Osteocyte (in vitro differentiated cells): ENCODE measurements around the gene LRRC8D. TPM values are rescaled to one million over a fixed set of nuclear protein-coding genes. Genes with fewer than 3 reads are reported as not detected.

Source experiments
- DNase-seq: peaks from one replicate; pipeline ENCODE4 v3.0.0; 2021; ENCODE audit warnings: mixed read lengths; ENCODE audit not compliant: unreplicated experiment; ENCODE audit errors: extremely low spot score
- H3K27ac Mint-ChIP-seq: one replicate; pipeline ENCODE4 v1.8.0; 2021; ENCODE audit warnings: mild to moderate bottlenecking, mixed read lengths; ENCODE audit not compliant: unreplicated experiment
- H3K27me3 Mint-ChIP-seq: one replicate; pipeline ENCODE4 v1.8.0; 2021; ENCODE audit warnings: mixed read lengths; ENCODE audit not compliant: unreplicated experiment
- H3K36me3 Mint-ChIP-seq: one replicate; pipeline ENCODE4 v1.8.0; 2021; ENCODE audit warnings: mixed read lengths; ENCODE audit not compliant: unreplicated experiment
- H3K4me1 Mint-ChIP-seq: one replicate; pipeline ENCODE4 v1.8.0; 2021; ENCODE audit warnings: mixed read lengths; ENCODE audit not compliant: unreplicated experiment
- H3K4me3 Mint-ChIP-seq: one replicate; pipeline ENCODE4 v1.8.0; 2021; ENCODE audit warnings: mild to moderate bottlenecking, moderate library complexity, mixed read lengths; ENCODE audit not compliant: unreplicated experiment
- H3K9me3 Mint-ChIP-seq: one replicate; pipeline ENCODE4 v1.8.0; 2021; ENCODE audit warnings: mixed read lengths; ENCODE audit not compliant: unreplicated experiment
- total RNA-seq: library from RNA; stranded (reverse); gene quantifications from 2 replicates; pipeline ENCODE4 v1.2.1, GENCODE V29; 2021
- TF ChIP-seq, protein P1 (sequence below): fragments of 200-600 bp; sonication (generic); IDR thresholded peaks from 2 replicates; pipeline ENCODE4 v1.5.0; 2021; ENCODE audit warnings: antibody characterized with exemption, mild to moderate bottlenecking, moderate library complexity

LRRC8D gene
- total RNA-seq, 1 donor from 2014 or later: 20.4 TPM

DNA sequence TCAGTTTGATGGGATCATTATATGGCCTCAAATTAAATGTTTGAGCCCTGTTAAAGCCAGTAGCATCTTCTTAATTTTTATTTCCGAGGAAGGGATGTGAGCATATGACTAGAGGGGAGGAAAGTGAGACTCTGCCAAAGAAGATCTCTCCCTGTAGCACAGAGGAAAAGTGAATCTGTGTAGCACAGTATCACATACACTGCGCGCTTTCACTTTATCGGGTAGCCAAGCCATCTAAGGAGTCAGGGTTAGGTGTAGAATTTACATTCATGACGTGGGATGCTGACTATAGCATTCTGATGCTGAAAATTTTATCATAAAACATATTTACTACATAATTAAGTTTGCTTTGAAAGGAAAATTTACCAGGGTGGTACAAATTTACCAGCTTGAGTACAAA, 24.0 kb downstream of the LRRC8D start:
- H3K27ac Mint-ChIP-seq: no peak overlapping the region
- TF ChIP-seq, protein P1, sequence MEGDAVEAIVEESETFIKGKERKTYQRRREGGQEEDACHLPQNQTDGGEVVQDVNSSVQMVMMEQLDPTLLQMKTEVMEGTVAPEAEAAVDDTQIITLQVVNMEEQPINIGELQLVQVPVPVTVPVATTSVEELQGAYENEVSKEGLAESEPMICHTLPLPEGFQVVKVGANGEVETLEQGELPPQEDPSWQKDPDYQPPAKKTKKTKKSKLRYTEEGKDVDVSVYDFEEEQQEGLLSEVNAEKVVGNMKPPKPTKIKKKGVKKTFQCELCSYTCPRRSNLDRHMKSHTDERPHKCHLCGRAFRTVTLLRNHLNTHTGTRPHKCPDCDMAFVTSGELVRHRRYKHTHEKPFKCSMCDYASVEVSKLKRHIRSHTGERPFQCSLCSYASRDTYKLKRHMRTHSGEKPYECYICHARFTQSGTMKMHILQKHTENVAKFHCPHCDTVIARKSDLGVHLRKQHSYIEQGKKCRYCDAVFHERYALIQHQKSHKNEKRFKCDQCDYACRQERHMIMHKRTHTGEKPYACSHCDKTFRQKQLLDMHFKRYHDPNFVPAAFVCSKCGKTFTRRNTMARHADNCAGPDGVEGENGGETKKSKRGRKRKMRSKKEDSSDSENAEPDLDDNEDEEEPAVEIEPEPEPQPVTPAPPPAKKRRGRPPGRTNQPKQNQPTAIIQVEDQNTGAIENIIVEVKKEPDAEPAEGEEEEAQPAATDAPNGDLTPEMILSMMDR: no peak
- peaks cover 33% of the 10 kb centered on the region for H3K4me1 Mint-ChIP-seq
- H3K36me3 Mint-ChIP-seq: peaks cover 3% of the 10 kb centered on the region
- H3K4me3 Mint-ChIP-seq: peak overlapping the region; percentile 4
- no peaks in the 10 kb centered on the region for H3K27me3 Mint-ChIP-seq
- DNase-seq: no peak
- H3K9me3 Mint-ChIP-seq: no peaks in the 10 kb centered on the region

DNA sequence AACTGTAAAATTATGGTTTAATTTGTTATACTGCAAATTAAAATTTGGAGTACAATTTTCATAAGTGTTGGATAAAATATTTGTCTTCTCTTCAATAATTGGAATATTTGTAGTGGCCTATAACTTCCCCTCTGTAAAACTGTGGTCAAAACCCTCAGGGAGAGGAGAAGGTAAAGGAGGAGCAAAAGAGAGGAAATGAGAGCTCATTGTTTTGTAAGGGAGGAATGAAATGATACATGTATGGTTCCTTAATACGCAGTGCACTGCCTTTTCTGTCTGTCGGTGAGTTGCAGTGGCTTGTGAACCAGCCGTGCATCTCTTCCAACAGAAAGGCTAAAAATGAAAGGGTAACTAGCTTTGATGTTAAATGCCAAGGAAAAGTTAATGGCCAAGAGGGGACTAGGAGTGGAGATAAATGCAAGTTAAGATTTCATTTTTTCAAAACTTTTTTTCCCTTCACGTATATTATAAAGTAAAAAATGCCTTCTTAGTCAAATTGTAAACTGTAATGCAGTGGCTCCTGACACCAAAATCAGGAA, 26.4 kb downstream of the LRRC8D start:
- H3K27ac Mint-ChIP-seq: no peak overlapping the region
- peaks cover 31% of the 10 kb centered on the region for H3K4me1 Mint-ChIP-seq
- no peaks in the 10 kb centered on the region for H3K9me3 Mint-ChIP-seq
- no peaks in the 10 kb centered on the region for H3K27me3 Mint-ChIP-seq
- peaks cover 5% of the 10 kb centered on the region for H3K36me3 Mint-ChIP-seq
- TF ChIP-seq, protein P1: no peak
- H3K4me3 Mint-ChIP-seq: no peak overlapping the region
- no peak for DNase-seq

DNA sequence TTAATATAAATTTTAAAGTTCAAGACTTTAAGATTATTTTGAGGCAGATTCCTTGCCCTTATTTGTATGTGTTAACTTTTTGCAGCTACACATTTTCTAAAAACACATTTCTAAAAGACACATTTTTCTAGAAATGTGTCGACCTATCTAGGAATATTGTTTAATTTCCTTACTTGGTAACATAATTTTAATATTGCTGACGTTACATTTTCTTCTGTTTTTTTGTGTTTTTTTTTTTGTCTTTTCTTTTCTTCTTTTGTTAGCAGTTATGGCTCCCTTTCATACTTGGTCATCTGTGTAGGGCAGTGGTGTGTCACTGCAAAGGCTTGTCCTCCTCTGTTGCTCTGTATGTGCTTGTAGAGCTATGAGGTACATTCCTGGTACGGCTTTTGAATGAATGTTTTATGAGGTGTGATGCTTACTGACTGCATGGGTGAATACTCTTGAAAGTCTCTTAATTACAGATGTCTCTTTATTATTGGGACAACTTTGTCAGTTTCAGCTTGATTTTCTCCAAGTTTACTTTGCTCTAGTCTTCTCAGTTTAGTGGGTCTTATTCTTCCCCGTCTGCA, 30.1 kb downstream of the LRRC8D start:
- Mint-ChIP-seq H3K9me3 (no peaks in the 10 kb centered on the region), H3K27me3 (no peaks in the 10 kb centered on the region), H3K27ac (no peak overlapping the region), H3K36me3 (peaks cover 5% of the 10 kb centered on the region), H3K4me1 (peaks cover 8% of the 10 kb centered on the region), H3K4me3 (no peak overlapping the region)
- TF ChIP-seq, protein P1: no peak
- DNase-seq: no peak

DNA sequence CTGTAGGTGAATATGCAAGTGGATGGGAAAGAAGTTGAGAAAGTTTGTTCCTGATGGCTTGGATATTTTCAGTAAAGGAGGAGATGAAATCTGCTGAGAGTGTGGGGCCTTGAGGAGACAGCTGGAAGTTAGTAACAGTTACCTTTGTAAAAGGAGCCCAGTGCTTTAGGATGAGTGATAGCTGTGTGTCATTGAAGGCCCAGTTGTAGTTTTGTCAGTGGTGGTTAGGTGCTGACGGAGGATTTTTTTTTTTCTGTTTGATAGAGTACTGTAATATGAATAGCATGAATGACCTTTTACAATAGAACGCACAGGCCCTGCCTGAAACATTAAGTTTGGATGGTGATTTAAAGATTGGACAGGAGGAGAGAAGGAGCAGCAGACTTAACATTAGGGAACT, 33.3 kb downstream of the LRRC8D start:
- H3K4me3 Mint-ChIP-seq: no peak overlapping the region
- H3K27ac Mint-ChIP-seq: no peak overlapping the region
- H3K4me1 Mint-ChIP-seq: no peaks in the 10 kb centered on the region
- no peaks in the 10 kb centered on the region for H3K27me3 Mint-ChIP-seq
- DNase-seq: no peak
- peaks cover 3% of the 10 kb centered on the region for H3K36me3 Mint-ChIP-seq
- no peaks in the 10 kb centered on the region for H3K9me3 Mint-ChIP-seq
- TF ChIP-seq, protein P1: no peak

DNA sequence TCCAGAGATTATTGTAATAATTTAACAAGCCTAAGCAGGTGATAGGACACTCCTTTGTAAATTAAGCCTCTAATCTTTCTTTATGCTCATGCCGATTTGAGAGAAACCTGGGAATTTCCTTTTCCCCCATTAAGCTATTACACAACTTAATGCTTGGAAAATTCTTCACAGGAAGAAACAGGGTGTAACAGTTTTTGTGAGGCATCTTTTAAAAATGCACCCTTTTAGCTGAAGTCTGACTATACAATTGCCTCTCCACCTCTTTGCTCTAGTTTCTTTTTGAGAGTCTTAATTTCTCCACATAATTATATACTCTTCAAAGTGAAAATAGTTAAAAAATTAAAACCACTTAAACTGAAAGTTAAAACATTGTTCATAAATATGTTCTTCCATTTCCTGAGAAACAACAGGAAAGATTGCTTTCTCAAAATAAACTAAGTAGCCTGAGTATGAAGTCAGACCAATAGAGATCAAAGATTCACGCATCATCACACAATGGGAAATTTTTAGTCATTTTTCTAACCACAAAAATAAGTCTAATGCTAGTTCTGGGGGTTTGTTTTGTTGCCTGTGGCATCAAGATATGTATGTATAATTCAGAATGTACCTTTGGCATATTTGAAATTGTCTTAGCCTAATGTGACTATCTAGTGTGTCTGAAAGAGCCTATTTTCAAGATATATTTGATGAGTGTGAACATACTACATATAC, 34.7 kb downstream of the LRRC8D start:
- Mint-ChIP-seq H3K27me3 (no peaks in the 10 kb centered on the region), H3K4me1 (no peaks in the 10 kb centered on the region), H3K4me3 (peak overlapping the region; percentile 58), H3K36me3 (peaks cover 3% of the 10 kb centered on the region), H3K9me3 (no peaks in the 10 kb centered on the region), H3K27ac (no peak overlapping the region)
- no peak for DNase-seq
- TF ChIP-seq, protein P1: no peak
